Muscle layer of colon (tissue), 2 donors: Measurements from ENCODE around the gene CASD1.

ENCODE experiments used
- H3K27ac ChIP-seq: one replicate; pipeline ENCODE4 v1.7.0; 2013; ENCODE audit warnings: low read depth, mild to moderate bottlenecking, low read length, moderate library complexity
- H3K27me3 ChIP-seq, 2 donors: one replicate each; pipeline ENCODE4 v1.7.0; 2013; ENCODE audit warnings: low read length in 2 of 2, mild to moderate bottlenecking in 2 of 2; ENCODE audit not compliant: insufficient read depth in 2 of 2, control insufficient read depth in 1 of 2
- H3K36me3 ChIP-seq: one replicate; pipeline ENCODE4 v1.7.0; 2013; ENCODE audit warnings: mild to moderate bottlenecking, low read length; ENCODE audit not compliant: insufficient read depth
- H3K4me1 ChIP-seq: one replicate; pipeline ENCODE4 v1.7.0; 2013; ENCODE audit warnings: mild to moderate bottlenecking, low read length; ENCODE audit not compliant: insufficient read depth
- H3K4me3 ChIP-seq, 2 donors: one replicate each; pipeline ENCODE4 v1.7.0; 2013; ENCODE audit warnings: low read length in 2 of 2, low read depth in 1 of 2, mild to moderate bottlenecking in 1 of 2, moderate library complexity in 1 of 2
- H3K9ac ChIP-seq: one replicate; pipeline ENCODE4 v1.7.0; 2013; ENCODE audit warnings: low read length
- H3K9me3 ChIP-seq: one replicate; pipeline ENCODE4 v1.7.0; 2013; ENCODE audit warnings: mild to moderate bottlenecking, low read length
- donor health status: abdominal sarcoma.
- donor health status: Adenocarcinoma of cecum.

The CASD1 gene

GRCh38 chr7:94590526-94591162, 81.0 kb downstream of the CASD1 start:
- Histone ChIP-seq H3K9ac (no peak overlapping the region), H3K27me3 (no peaks in the 10 kb centered on the region), H3K9me3 (no peaks in the 10 kb centered on the region), H3K4me1 (no peaks in the 10 kb centered on the region), H3K36me3 (peaks cover 16% of the 10 kb centered on the region), H3K4me3 (no peak overlapping the region), H3K27ac (no peak overlapping the region)

GRCh38 chr7:94591176-94591575, 81.6 kb downstream of the CASD1 start:
- peaks cover 17% of the 10 kb centered on the region for H3K36me3 ChIP-seq

GRCh38 chr7:94594882-94595281, 85.3 kb downstream of the CASD1 start:
- H3K9ac ChIP-seq: no peak overlapping the region
- no peak overlapping the region for H3K4me3 ChIP-seq
- H3K27me3 ChIP-seq: no peaks in the 10 kb centered on the region
- no peaks in the 10 kb centered on the region for H3K9me3 ChIP-seq
- no peak overlapping the region for H3K27ac ChIP-seq
- no peaks in the 10 kb centered on the region for H3K4me1 ChIP-seq
- peaks cover 19% of the 10 kb centered on the region for H3K36me3 ChIP-seq

More at GRCh38 chr7:94591176-94591575, 81.6 kb downstream of the CASD1 start:
- H3K4me1 ChIP-seq: no peaks in the 10 kb centered on the region
- H3K9me3 ChIP-seq: no peaks in the 10 kb centered on the region
- H3K4me3 ChIP-seq: no peak overlapping the region
- no peaks in the 10 kb centered on the region for H3K27me3 ChIP-seq
- H3K9ac ChIP-seq: no peak overlapping the region
- H3K27ac ChIP-seq: no peak overlapping the region

- Histone ChIP-seq H3K36me3 (peaks cover 19% of the 10 kb centered on the region), H3K4me3 (no peak overlapping the region), H3K27me3 (no peaks in the 10 kb centered on the region), H3K27ac (no peak overlapping the region), H3K4me1 (no peaks in the 10 kb centered on the region), H3K9ac (no peak overlapping the region), H3K9me3 (no peaks in the 10 kb centered on the region)
Observed at GRCh38 chr7:94595717-94596116, 86.1 kb downstream of the CASD1 start.

GRCh38 chr7:94600267-94600666, 90.7 kb downstream of the CASD1 start:
- H3K9me3 ChIP-seq: no peaks in the 10 kb centered on the region
- no peak overlapping the region for H3K27ac ChIP-seq
- H3K27me3 ChIP-seq: no peaks in the 10 kb centered on the region
- no peak overlapping the region for H3K4me3 ChIP-seq
- H3K4me1 ChIP-seq: peaks cover 4% of the 10 kb centered on the region
- H3K9ac ChIP-seq: no peak overlapping the region
- H3K36me3 ChIP-seq: peaks cover 20% of the 10 kb centered on the region

- Histone ChIP-seq H3K36me3 (peaks cover 15% of the 10 kb centered on the region), H3K9me3 (no peaks in the 10 kb centered on the region), H3K27me3 (no peaks in the 10 kb centered on the region), H3K4me1 (peaks cover 4% of the 10 kb centered on the region), H3K4me3 (no peak overlapping the region), H3K27ac (no peak overlapping the region), H3K9ac (no peak overlapping the region)
Observed at GRCh38 chr7:94602181-94602580, 92.6 kb downstream of the CASD1 start.

- peaks cover 4% of the 10 kb centered on the region for H3K4me1 ChIP-seq
- H3K4me3 ChIP-seq: no peak overlapping the region
- H3K27me3 ChIP-seq: no peaks in the 10 kb centered on the region
- H3K27ac ChIP-seq: no peak overlapping the region
- peaks cover 5% of the 10 kb centered on the region for H3K36me3 ChIP-seq
- no peak overlapping the region for H3K9ac ChIP-seq
- H3K9me3 ChIP-seq: no peaks in the 10 kb centered on the region
Observed at GRCh38 chr7:94605031-94605430, 95.4 kb downstream of the CASD1 start.
